HAP-1 (cell line): ENCODE data around the gene ZNF91.
"Not testable (repeated sequence)": the region's sequence is repeated elsewhere in the genome, so short reads cannot be mapped to it uniquely, and the experiment has no call there.

Source experiments
- DNase-seq, 2 experiments: peaks; one replicate each; pipeline ENCODE4 v3.0.0-alpha.2; 2016 to 2020; ENCODE audit warnings: low spot score in 2 of 2
- H3K27me3 ChIP-seq: fragments of 250-450 bp; sonication (Bioruptor Pico); 2 replicates; pipeline ENCODE4 v1.5.1; 2020; ENCODE audit warnings: low read depth, mild to moderate bottlenecking, moderate library complexity
- H3K36me3 ChIP-seq: fragments of 250-450 bp; sonication (Bioruptor Pico); replicated peaks from 2 replicates; pipeline ENCODE4 v1.5.1; 2020; ENCODE audit warnings: mild to moderate bottlenecking
- H3K4me1 ChIP-seq: fragments of 250-450 bp; sonication (Bioruptor Pico); 2 replicates; pipeline ENCODE4 v1.5.1; 2020; ENCODE audit warnings: mild to moderate bottlenecking
- H3K4me3 ChIP-seq: fragments of 250-450 bp; sonication (Bioruptor Pico); 2 replicates; pipeline ENCODE4 v1.5.1; 2020; ENCODE audit warnings: mild to moderate bottlenecking, moderate library complexity
- H3K9me3 ChIP-seq: fragments of 250-450 bp; sonication (Bioruptor Pico); 2 replicates; pipeline ENCODE4 v1.5.1; 2020; ENCODE audit warnings: mild to moderate bottlenecking, moderate library complexity
- in situ Hi-C: fragments of 300-500 bp; cut with MboI; formaldehyde crosslinking; loops from 3 replicates; pipeline ENCODE4 v1.14.3; 2020; ENCODE audit warnings: low sequenced_read_pairs, inconsistent platforms, mixed read lengths

Gene ZNF91

GRCh38 chr19:23407616-23408133, 12.4 kb upstream of the ZNF91 start:
- DNase-seq = no peak
- Histone ChIP-seq H3K4me1 (no peaks in the 10 kb centered on the region), H3K36me3 (peaks cover 14% of the 10 kb centered on the region), H3K27me3 (no peaks in the 10 kb centered on the region), H3K9me3 (no peaks in the 10 kb centered on the region), H3K4me3 (no peak overlapping the region)
- in situ Hi-C loops = no loop called here

GRCh38 chr19:23406721-23407120, 11.4 kb upstream of the ZNF91 start:
- Histone ChIP-seq H3K4me3 (no peak overlapping the region), H3K4me1 (no peaks in the 10 kb centered on the region), H3K27me3 (no peaks in the 10 kb centered on the region), H3K36me3 (peaks cover 18% of the 10 kb centered on the region), H3K9me3 (no peaks in the 10 kb centered on the region)
- in situ Hi-C loops = no loop called here
- DNase-seq = no peak

GRCh38 chr19:23406091-23406490, 10.8 kb upstream of the ZNF91 start:
- Histone ChIP-seq H3K36me3 (peaks cover 24% of the 10 kb centered on the region), H3K4me3 (no peak overlapping the region), H3K27me3 (no peaks in the 10 kb centered on the region), H3K9me3 (no peaks in the 10 kb centered on the region), H3K4me1 (no peaks in the 10 kb centered on the region)
- in situ Hi-C loops = no loop called here
- DNase-seq = no peak

- H3K36me3 ChIP-seq = peaks cover 34% of the 10 kb centered on the region
- H3K9me3 ChIP-seq = no peaks in the 10 kb centered on the region
- no peaks in the 10 kb centered on the region for H3K4me1 ChIP-seq
- no peak overlapping the region for H3K4me3 ChIP-seq
- no peaks in the 10 kb centered on the region for H3K27me3 ChIP-seq
- in situ Hi-C loops = no loop called here
- DNase-seq = no peak
Observed at GRCh38 chr19:23404676-23405075, 9.4 kb upstream of the ZNF91 start.

GRCh38 chr19:23403581-23404324, 8.5 kb upstream of the ZNF91 start:
- H3K4me3 ChIP-seq = no peak overlapping the region
- no peaks in the 10 kb centered on the region for H3K27me3 ChIP-seq
- no peaks in the 10 kb centered on the region for H3K4me1 ChIP-seq
- in situ Hi-C loops = no loop called here
- DNase-seq = no peak
- H3K36me3 ChIP-seq = peaks cover 42% of the 10 kb centered on the region
- no peaks in the 10 kb centered on the region for H3K9me3 ChIP-seq

GRCh38 chr19:23403052-23403451, 7.8 kb upstream of the ZNF91 start:
- H3K4me1 ChIP-seq = no peaks in the 10 kb centered on the region
- no peak for DNase-seq
- no peaks in the 10 kb centered on the region for H3K9me3 ChIP-seq
- in situ Hi-C loops = no loop called here
- peaks cover 42% of the 10 kb centered on the region for H3K36me3 ChIP-seq
- H3K27me3 ChIP-seq = no peaks in the 10 kb centered on the region
- H3K4me3 ChIP-seq = no peak overlapping the region

GRCh38 chr19:23402388-23402787, 7.1 kb upstream of the ZNF91 start:
- Histone ChIP-seq H3K4me3 (no peak overlapping the region), H3K9me3 (no peaks in the 10 kb centered on the region), H3K36me3 (peaks cover 39% of the 10 kb centered on the region), H3K4me1 (no peaks in the 10 kb centered on the region), H3K27me3 (no peaks in the 10 kb centered on the region)
- DNase-seq = no peak
- in situ Hi-C loops = no loop called here

- no peaks in the 10 kb centered on the region for H3K27me3 ChIP-seq
- peaks cover 39% of the 10 kb centered on the region for H3K36me3 ChIP-seq
- in situ Hi-C loops = no loop called here
- DNase-seq = no peak
- no peak overlapping the region for H3K4me3 ChIP-seq
- no peaks in the 10 kb centered on the region for H3K4me1 ChIP-seq
- H3K9me3 ChIP-seq = no peaks in the 10 kb centered on the region
Observed at GRCh38 chr19:23401086-23401610, 5.9 kb upstream of the ZNF91 start.

GRCh38 chr19:23399443-23399842, 4.2 kb upstream of the ZNF91 start:
- Histone ChIP-seq H3K4me1 (no peaks in the 10 kb centered on the region; the same call in 1 of the 2 replicates), H3K27me3 (no peaks in the 10 kb centered on the region), H3K36me3 (peaks cover 36% of the 10 kb centered on the region), H3K9me3 (no peaks in the 10 kb centered on the region), H3K4me3 (no peak overlapping the region)
- no peak for DNase-seq
- in situ Hi-C loops = no loop called here

- H3K4me3 ChIP-seq, H3K9me3 ChIP-seq, in situ Hi-C loops, H3K27me3 ChIP-seq, DNase-seq, H3K4me1 ChIP-seq: not testable (repeated sequence)
- peaks cover 26% of the 10 kb centered on the region for H3K36me3 ChIP-seq
Observed at GRCh38 chr19:23395722-23396117, 449 bp upstream of the ZNF91 start.

GRCh38 chr19:23394511-23394910, 760 bp downstream of the ZNF91 start:
- H3K4me1 ChIP-seq = no peaks in the 10 kb centered on the region; the same call in none of the 2 replicates
- no peaks in the 10 kb centered on the region for H3K9me3 ChIP-seq
- in situ Hi-C loops = no loop called here
- peak; percentile 12 to 59 for DNase-seq
- peaks cover 25% of the 10 kb centered on the region for H3K36me3 ChIP-seq
- H3K27me3 ChIP-seq = no peaks in the 10 kb centered on the region
- peak overlapping the region; percentile 82 for H3K4me3 ChIP-seq

GRCh38 chr19:23393121-23393520, 2.1 kb downstream of the ZNF91 start:
- Histone ChIP-seq H3K4me3 (no peak overlapping the region), H3K4me1 (no peaks in the 10 kb centered on the region; the same call in none of the 2 replicates), H3K9me3 (no peaks in the 10 kb centered on the region), H3K36me3 (peaks cover 24% of the 10 kb centered on the region), H3K27me3 (no peaks in the 10 kb centered on the region)
- in situ Hi-C loops = no loop called here
- DNase-seq = no peak

- DNase-seq = no peak
- no peaks in the 10 kb centered on the region for H3K27me3 ChIP-seq
- peaks cover 7% of the 10 kb centered on the region for H3K9me3 ChIP-seq
- H3K36me3 ChIP-seq = peaks cover 37% of the 10 kb centered on the region
- no peaks in the 10 kb centered on the region; the same call in none of the 2 replicates for H3K4me1 ChIP-seq
- no peak overlapping the region for H3K4me3 ChIP-seq
- in situ Hi-C loops = no loop called here
Observed at GRCh38 chr19:23391236-23391635, 4.0 kb downstream of the ZNF91 start.

GRCh38 chr19:23385404-23385803, 9.9 kb downstream of the ZNF91 start:
- Histone ChIP-seq H3K4me1 (no peaks in the 10 kb centered on the region), H3K27me3 (no peaks in the 10 kb centered on the region), H3K36me3 (peaks cover 56% of the 10 kb centered on the region), H3K4me3 (no peak overlapping the region), H3K9me3 (peaks cover 14% of the 10 kb centered on the region)
- in situ Hi-C loops = no loop called here
- DNase-seq = no peak
